GM12878 (cell line): Measurements from ENCODE around the gene AP1B1. TPM values are rescaled to one million over a fixed set of nuclear protein-coding genes. Genes with fewer than 3 reads are reported as not detected.

Experiments
- ATAC-seq: fragments of 200-7000 bp; cut with Tn5 transposase; 3 replicates; pipeline ENCODE4 v1.9.1; 2020; ENCODE audit warnings: mild to moderate bottlenecking, moderate library complexity
- BruUV-seq: library from RNA; stranded (reverse); fragments of 400-500 nt; replicated peaks from 2 replicates; lab custom pipeline; 2021; lab: Mats Ljungman, UMichigan
- CTCF ChIA-PET: fragments of 300-600 bp; sonication (Branson Sonifier 250); formaldehyde crosslinking; extraction: SDS; loops from one replicate; lab custom pipeline; 2021; ENCODE audit warnings: inconsistent platforms; lab: Yijun Ruan, JAX
- POLR2A ChIA-PET: fragments of 350-600 bp; formaldehyde crosslinking; extraction: SDS; loops from one replicate; lab custom pipeline; 2021; ENCODE audit warnings: inconsistent platforms; lab: Charles Lee
- RAD21 ChIA-PET: fragments of 300-600 bp; sonication (Branson Sonifier 250); formaldehyde crosslinking; loops from one replicate; lab custom pipeline; 2023; ENCODE audit warnings: antibody characterized with exemption; ENCODE audit not compliant: unreplicated experiment; lab: Charles Lee
- SMC1A ChIA-PET: fragments of 300-600 bp; sonication (Branson Sonifier 250); formaldehyde crosslinking; loops from one replicate; lab custom pipeline; 2023; ENCODE audit not compliant: unreplicated experiment, uncharacterized antibody; lab: Charles Lee
- DNase-seq: peaks from one replicate; pipeline ENCODE4 v3.0.0-alpha.2; 2011; ENCODE audit warnings: low read depth, low spot score
- FAIRE-seq: peaks from 3 replicates; lab custom pipeline; 2011; peaks lifted over from hg19 to GRCh38; lab: Jason Lieb, UNC
- H2AFZ ChIP-seq: 2 replicates; pipeline ENCODE4 v1.6.0; 2011; ENCODE audit warnings: low read depth, low read length, control low read depth; ENCODE audit not compliant: control insufficient read depth
- H3K27ac ChIP-seq: 2 replicates; pipeline ENCODE4 v1.5.1; 2011; ENCODE audit warnings: control low read depth; ENCODE audit not compliant: control insufficient read depth, insufficient read depth
- H3K27me3 ChIP-seq, 2 experiments: replicated peaks in 1 of 2; 2 replicates each; pipeline versions ENCODE4 v1.6.0 to v1.6.1; 2011; ENCODE audit warnings: low read length in 1 of 2; ENCODE audit not compliant: control insufficient read depth in 2 of 2, insufficient read depth in 2 of 2
- H3K36me3 ChIP-seq, 2 experiments: 2 replicates each; pipeline ENCODE4 v1.5.1; 2011; ENCODE audit warnings: low read length in 1 of 2; ENCODE audit not compliant: control insufficient read depth in 2 of 2, insufficient read depth in 2 of 2
- H3K4me1 ChIP-seq: 2 replicates; pipeline ENCODE4 v1.6.1; 2011; ENCODE audit warnings: mild to moderate bottlenecking, low read length, moderate library complexity, mixed read lengths; ENCODE audit not compliant: control insufficient read depth, insufficient read depth
- H3K4me2 ChIP-seq: 2 replicates; pipeline ENCODE4 v1.6.0; 2011; ENCODE audit warnings: control low read depth; ENCODE audit not compliant: control insufficient read depth, insufficient read depth
- H3K4me3 ChIP-seq: fragments of 200-600 bp; sonication (generic); 2 replicates; pipeline ENCODE4 v1.5.1; 2016
- H3K79me2 ChIP-seq: 2 replicates; pipeline ENCODE4 v1.6.0; 2011; ENCODE audit warnings: low read length; ENCODE audit not compliant: control insufficient read depth, insufficient read depth
- H3K9ac ChIP-seq: 2 replicates; pipeline ENCODE4 v1.8.0; 2011; ENCODE audit warnings: low read length, control low read depth, mixed read lengths; ENCODE audit not compliant: control insufficient read depth, insufficient read depth
- H3K9me3 ChIP-seq: replicated peaks from 3 replicates; pipeline ENCODE4 v1.5.1; 2011; ENCODE audit warnings: mild to moderate bottlenecking, low read length; ENCODE audit not compliant: control insufficient read depth, insufficient read depth
- H4K20me1 ChIP-seq: 2 replicates; pipeline ENCODE4 v1.6.0; 2011; ENCODE audit not compliant: control insufficient read depth, insufficient read depth
- BMI1 ChIP-seq: fragments of 450-650 bp; IDR thresholded peaks from 2 replicates; pipeline ENCODE4 v1.6.1; 2016; ENCODE audit warnings: mild to moderate bottlenecking, moderate library complexity, borderline replicate concordance
- JUNB ChIP-seq: IDR thresholded peaks from 2 replicates; pipeline ENCODE4 v1.6.1; 2016; ENCODE audit warnings: antibody characterized with exemption, mild to moderate bottlenecking
- MTA2 ChIP-seq: fragments of 450-650 bp; IDR thresholded peaks from 2 replicates; pipeline ENCODE4 v1.6.1; 2016; ENCODE audit warnings: low read depth, mild to moderate bottlenecking, moderate library complexity
- NR2C1 ChIP-seq: fragments of 450-650 bp; IDR thresholded peaks from 2 replicates; pipeline ENCODE4 v1.6.1; 2017; ENCODE audit warnings: antibody characterized with exemption, mild to moderate bottlenecking, moderate library complexity
- NRF1 ChIP-seq: conservative IDR thresholded peaks from 2 replicates; pipeline ENCODE4 v1.6.1; 2011; ENCODE audit warnings: mild to moderate bottlenecking, low read depth, low read length, improper control_type of control experiment
- POLR2A ChIP-seq: IDR thresholded peaks from 2 replicates; pipeline ENCODE4 v1.6.1; 2011; ENCODE audit warnings: low read depth, mild to moderate bottlenecking, low read length
- POLR2AphosphoS5 ChIP-seq: IDR thresholded peaks from 2 replicates; pipeline ENCODE4 v1.6.1; 2011; ENCODE audit warnings: mild to moderate bottlenecking, low read length, inconsistent platforms
- TCF3 ChIP-seq: IDR thresholded peaks from 2 replicates; pipeline ENCODE4 v1.6.1; 2012; ENCODE audit warnings: low read depth, mild to moderate bottlenecking, low read length, borderline replicate concordance; ENCODE audit not compliant: insufficient read depth
- WGBS: methylation state at CpG from one replicate; pipeline ENCODE4 v1.1.6; 2016; ENCODE audit warnings: low lambda C conversion rate; ENCODE audit not compliant: insufficient replicate concordance, insufficient coverage; ENCODE audit errors: missing lambda C conversion rate; 5-methylcytosine and 5-hydroxymethylcytosine counted together
- in situ Hi-C: fragments of 300-500 bp; cut with MboI; formaldehyde crosslinking; loops from 9 replicates; pipeline ENCODE4 v1.14.3; 2018; ENCODE audit warnings: mixed read lengths
- intact Hi-C: fragments of 100-400 bp; cut with micrococcal nuclease; formaldehyde crosslinking; loops from one replicate; pipeline ENCODE4 v1.14.2; 2022; ENCODE audit not compliant: unreplicated experiment
- polyA plus RNA-seq, 11 experiments: library from polyadenylated mRNA; depleted of rRNA in 4 of 11; unstranded in 6 of 11; stranded (reverse) in 5 of 11; fragments of >200 nt; fragmentation: Nextera tagmentation in 4 of 11; fragmentation: Illumina TruSeq in 1 of 11; extraction: Ambion mirVana in 4 of 11; extraction: Trizol in 1 of 11; gene quantifications; 1 replicate in 1 of 11; 2 replicates in 10 of 11; pipeline versions ENCODE4 v1.2.1 to v1.2.3, GENCODE V29; 2011 to 2016; ENCODE audit warnings: inconsistent platforms in 2 of 11, missing spikeins in 2 of 11, low read depth in 1 of 11
- total RNA-seq, 4 experiments: library from RNA; depleted of rRNA in 3 of 4; stranded (reverse); fragments of >200 nt in 3 of 4; fragmentation: Illumina TruSeq in 1 of 4; extraction: Trizol in 1 of 4; gene quantifications; 2 replicates each; pipeline versions ENCODE4 v1.2.1 to v1.2.3, GENCODE V29; 2013 to 2021
- TF ChIP-seq, protein P1 (sequence below), 3 experiments: IDR thresholded peaks in 2 of 3; conservative IDR thresholded peaks in 1 of 3; 2 replicates each; pipeline ENCODE4 v1.5.1; 2011; ENCODE audit warnings: low read depth in 3 of 3, low read length in 3 of 3, mild to moderate bottlenecking in 3 of 3, control low read depth in 2 of 3, moderate library complexity in 2 of 3, inconsistent platforms in 1 of 3, mixed read lengths in 1 of 3; ENCODE audit not compliant: control insufficient read depth in 2 of 3, insufficient read depth in 1 of 3; ENCODE audit errors: extremely low read depth in 1 of 3

The AP1B1 gene
- total and polyA plus RNA-seq, 10 of the 15 experiments (the other 5 are each of a cell fraction or from before 2014, with no cell fraction given), result 2.1 to 98.6 (median 57.8) TPM

DNA sequence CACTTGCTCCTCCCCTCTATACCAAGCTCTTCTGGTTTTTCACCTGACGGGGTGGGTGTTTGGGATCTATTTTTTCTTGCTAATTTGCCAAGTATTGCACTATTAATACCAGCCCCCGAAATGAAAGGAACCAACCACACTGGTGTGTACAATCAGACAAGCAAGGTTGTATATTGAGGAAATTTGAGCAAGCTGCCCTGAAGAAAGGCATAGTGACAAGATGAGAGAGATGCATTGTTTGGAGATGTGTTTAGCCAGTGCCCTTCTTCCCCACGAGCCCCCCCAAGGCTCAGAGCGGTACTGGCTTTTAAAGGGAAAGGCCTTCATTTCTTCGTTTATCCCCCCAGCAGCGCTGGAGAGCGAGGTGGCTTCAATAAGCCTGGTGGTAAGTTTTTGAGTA lies 97.2 kb downstream of the AP1B1 start:
- in situ Hi-C loops, result no loop called here
- WGBS, result 92% methylated on average over 7 of the region's 7 CpGs
- RAD21 ChIA-PET, result no interaction called here
- no peak overlapping the region for H3K9ac ChIP-seq
- H2AFZ ChIP-seq, result no peak overlapping the region
- H4K20me1 ChIP-seq, result peaks cover 6% of the 10 kb centered on the region; the same call in 1 of the 2 replicates
- H3K4me2 ChIP-seq, result no peak overlapping the region
- intact Hi-C loops, result no loop called here
- SMC1A ChIA-PET, result no interaction called here
- no peak overlapping the region for H3K4me3 ChIP-seq
- BruUV-seq, result no TSS peak
- TF ChIP-seq POLR2A, result peak; percentile 49
- no peak for TF ChIP-seq MTA2
- TF ChIP-seq, protein P1, sequence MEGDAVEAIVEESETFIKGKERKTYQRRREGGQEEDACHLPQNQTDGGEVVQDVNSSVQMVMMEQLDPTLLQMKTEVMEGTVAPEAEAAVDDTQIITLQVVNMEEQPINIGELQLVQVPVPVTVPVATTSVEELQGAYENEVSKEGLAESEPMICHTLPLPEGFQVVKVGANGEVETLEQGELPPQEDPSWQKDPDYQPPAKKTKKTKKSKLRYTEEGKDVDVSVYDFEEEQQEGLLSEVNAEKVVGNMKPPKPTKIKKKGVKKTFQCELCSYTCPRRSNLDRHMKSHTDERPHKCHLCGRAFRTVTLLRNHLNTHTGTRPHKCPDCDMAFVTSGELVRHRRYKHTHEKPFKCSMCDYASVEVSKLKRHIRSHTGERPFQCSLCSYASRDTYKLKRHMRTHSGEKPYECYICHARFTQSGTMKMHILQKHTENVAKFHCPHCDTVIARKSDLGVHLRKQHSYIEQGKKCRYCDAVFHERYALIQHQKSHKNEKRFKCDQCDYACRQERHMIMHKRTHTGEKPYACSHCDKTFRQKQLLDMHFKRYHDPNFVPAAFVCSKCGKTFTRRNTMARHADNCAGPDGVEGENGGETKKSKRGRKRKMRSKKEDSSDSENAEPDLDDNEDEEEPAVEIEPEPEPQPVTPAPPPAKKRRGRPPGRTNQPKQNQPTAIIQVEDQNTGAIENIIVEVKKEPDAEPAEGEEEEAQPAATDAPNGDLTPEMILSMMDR (IDR thresholded peaks at IDR 0.05 in 2 of 3, conservative IDR thresholded peaks at IDR 0.05 in 1 of 3; ENCODE audit: control insufficient read depth in 2 of 3, extremely low read depth in 1 of 3, insufficient read depth in 1 of 3, low read depth in 3 of 3, low read length in 3 of 3), result peak in 1 of 3 experiments; percentile 2; a peak in 1 of 6 replicates
- FAIRE-seq (no peak), DNase-seq (no peak), ATAC-seq (peak; percentile 27; the same call in 2 of the 3 replicates)
- H3K4me1 ChIP-seq, result peaks cover 4% of the 10 kb centered on the region; the same call in 1 of the 2 replicates
- no peaks in the 10 kb centered on the region for H3K9me3 ChIP-seq
- POLR2A ChIA-PET, result no interaction called here
- CTCF ChIA-PET, result no interaction called here
- no peaks in the 10 kb centered on the region for H3K27me3 ChIP-seq
- H3K79me2 ChIP-seq, result peaks cover 4% of the 10 kb centered on the region
- H3K27ac ChIP-seq, result no peak overlapping the region
- H3K36me3 ChIP-seq, result peaks cover 27 to 74% of the 10 kb centered on the region in 2 experiments

DNA sequence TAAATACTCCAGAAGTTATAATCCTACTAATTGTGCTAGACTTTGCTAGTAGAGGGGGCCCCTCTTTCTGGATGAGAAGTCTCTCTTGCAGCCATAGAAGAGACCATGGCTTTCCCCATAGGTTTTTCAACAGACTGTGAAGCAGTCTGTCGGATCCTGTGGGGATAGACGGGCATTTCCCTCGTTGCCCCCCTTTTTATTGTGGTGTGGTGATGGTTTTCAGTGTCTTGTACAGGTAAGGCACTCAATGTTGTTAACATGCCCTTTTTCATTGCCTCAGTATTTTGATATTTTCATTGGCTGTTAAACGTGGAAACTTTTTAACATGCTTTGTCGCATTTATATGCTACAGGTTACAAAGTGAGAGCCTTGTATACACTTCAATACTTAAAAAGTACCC lies 98.3 kb downstream of the AP1B1 start:
- intact Hi-C loops, result no loop called here
- Histone ChIP-seq H3K27ac (no peak overlapping the region), H2AFZ (no peak overlapping the region), H3K27me3 (no peaks in the 10 kb centered on the region), H3K4me1 (peaks cover 4% of the 10 kb centered on the region; the same call in 1 of the 2 replicates), H3K9me3 (no peaks in the 10 kb centered on the region), H3K9ac (no peak overlapping the region), H3K79me2 (peaks cover 4% of the 10 kb centered on the region), H4K20me1 (peaks cover 6% of the 10 kb centered on the region; the same call in 1 of the 2 replicates), H3K4me2 (no peak overlapping the region), H3K4me3 (no peak overlapping the region), H3K36me3 (peaks cover 22 to 71% of the 10 kb centered on the region in 2 experiments)
- ChIA-PET CTCF (no interaction called here), SMC1A (no interaction called here), RAD21 (no interaction called here), POLR2A (no interaction called here)
- FAIRE-seq (no peak), ATAC-seq (no peak), DNase-seq (no peak)
- TF ChIP-seq POLR2AphosphoS5 (peak; percentile 51; the same call in 1 of the 2 replicates), JUNB (no peak), BMI1 (no peak), NR2C1 (no peak), NRF1 (no peak), TCF3 (no peak)
- in situ Hi-C loops, result no loop called here
- BruUV-seq, result no TSS peak
- WGBS, result 57% methylated on average over 5 of the region's 5 CpGs
